CD4-positive, alpha-beta T cell treated with Interleukin-4 for 1 hour (primary cell): Measurements from ENCODE around the gene HCRT.
"Not testable (repeated sequence)": the region's sequence is repeated elsewhere in the genome, so short reads cannot be mapped to it uniquely, and the experiment has no call there.

ENCODE experiments used
- DNase-seq, 2 donors: peaks; one replicate each; pipeline ENCODE4 v3.0.0-alpha.2; 2020 to 2022

The HCRT gene

GRCh38 chr17:42184713-42185620, at the start of gene HCRT:
TSS of gene HCRT (minus strand) at chr17:42185452. CDS start at chr17:42185365, 87 bp downstream.
- no peak for DNase-seq

GRCh38 chr17:42233994-42234393, 48.7 kb upstream of the HCRT start:
- no peak for DNase-seq

- no peak for DNase-seq
Measured at GRCh38 chr17:42233156-42233555, 47.9 kb upstream of the HCRT start.

DNA sequence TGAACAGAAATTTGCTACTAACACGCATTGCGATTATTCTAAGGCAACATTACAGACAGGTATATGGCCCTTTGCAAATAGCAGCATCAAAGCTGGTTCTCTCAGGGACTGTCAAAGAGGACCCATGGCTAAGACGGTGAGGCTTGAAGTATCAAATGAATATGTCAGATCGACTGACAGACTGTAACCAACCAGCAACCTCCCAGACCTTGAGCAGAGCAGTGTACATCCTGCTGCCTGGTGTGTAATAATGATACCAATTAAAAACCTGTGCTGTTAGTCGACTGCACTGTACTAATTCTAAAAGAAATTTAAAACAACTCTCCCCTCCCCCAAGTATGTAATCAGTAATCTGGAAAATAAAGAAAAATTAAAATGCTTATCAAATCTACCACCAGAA, 45.0 kb upstream of the HCRT start:
- DNase-seq: no peak

DNA sequence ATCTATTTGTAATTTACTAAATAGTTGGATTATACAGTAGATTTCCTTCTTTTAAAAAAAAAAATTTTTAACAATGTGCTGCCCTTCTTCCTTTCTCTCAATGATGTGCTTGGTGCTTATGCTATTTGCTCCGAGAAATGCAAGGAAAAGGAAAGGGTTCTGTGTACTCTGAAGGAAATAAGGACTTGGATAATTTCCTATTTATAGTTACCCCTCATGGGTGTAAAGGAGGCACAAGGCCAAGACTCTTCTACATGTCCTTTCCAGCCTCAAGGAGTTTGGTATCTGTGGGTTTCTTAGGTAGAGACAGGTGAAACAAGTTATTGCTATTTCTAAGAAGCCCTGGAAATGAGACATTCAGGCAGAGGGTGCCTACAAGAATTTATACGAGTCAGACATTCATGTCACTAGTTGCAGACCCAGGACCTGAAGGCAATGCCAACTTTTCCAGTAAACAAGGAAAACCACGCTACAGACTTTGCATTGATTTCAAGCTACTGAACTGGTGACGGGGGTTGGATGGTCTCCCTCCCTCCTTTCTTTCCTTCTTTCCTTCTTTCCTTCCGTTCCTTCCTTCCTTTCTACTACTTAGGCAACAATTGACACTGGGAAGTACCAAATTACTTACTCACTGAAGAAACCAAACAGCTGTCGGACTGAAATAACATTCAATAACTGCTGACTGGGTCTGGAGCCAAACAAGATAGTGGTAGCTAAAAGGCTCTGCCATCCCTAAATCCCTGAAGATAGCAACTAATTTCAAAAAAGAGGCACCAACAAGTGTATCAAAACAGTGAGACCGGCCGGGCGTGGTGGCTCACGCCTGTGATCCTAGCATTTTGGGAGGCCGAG, 42.8 kb upstream of the HCRT start:
- no peak for DNase-seq

- DNase-seq: no peak
Measured at GRCh38 chr17:42225646-42226045, 40.4 kb upstream of the HCRT start.

DNA sequence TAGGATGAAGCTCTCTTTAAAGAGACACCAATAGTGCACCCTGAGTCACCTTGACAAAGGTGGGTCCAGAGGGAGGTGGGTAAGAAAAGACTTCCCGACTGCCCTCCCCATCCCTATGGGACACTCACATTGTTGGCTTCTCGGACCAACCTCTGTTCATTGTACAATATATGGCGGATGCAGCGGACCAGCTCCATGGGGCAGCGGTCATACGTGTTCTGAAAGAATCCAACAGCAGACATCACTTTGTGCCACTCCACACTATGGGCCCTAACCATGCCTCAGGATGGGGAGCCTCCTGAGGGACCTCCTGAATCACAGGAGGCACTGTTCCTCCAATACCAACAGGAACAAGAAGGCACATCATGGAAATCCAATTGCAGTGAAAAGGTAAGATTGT, 39.4 kb upstream of the HCRT start:
- DNase-seq: no peak

- peak; percentile 68 to 71 for DNase-seq
Measured at GRCh38 chr17:42221886-42222745, 36.9 kb upstream of the HCRT start.

- DNase-seq: not testable (repeated sequence)
Measured at GRCh38 chr17:42219280-42219679, 34.0 kb upstream of the HCRT start.

DNA sequence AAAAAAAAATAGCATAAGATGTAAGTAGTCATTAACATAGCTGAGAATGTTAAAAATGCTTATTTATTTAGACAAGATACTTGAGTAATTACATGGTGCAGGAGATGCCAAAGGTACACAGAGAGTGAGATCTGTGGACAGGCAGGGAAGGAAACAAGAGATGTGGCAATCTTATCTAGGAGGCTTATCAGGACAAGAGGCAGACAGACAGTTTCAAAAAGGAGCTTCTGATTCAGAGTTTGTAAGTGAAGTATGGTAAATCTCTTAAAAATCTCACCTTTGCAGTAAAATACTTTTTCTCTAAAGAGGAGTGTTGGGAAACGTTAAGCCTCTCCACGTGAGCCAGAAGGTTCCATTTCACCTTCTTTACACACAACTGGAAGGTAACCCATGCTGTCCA, 28.9 kb upstream of the HCRT start:
- DNase-seq: no peak

GRCh38 chr17:42212382-42212781, 27.1 kb upstream of the HCRT start:
- no peak for DNase-seq

GRCh38 chr17:42211921-42212341, 26.7 kb upstream of the HCRT start:
- DNase-seq: not testable (repeated sequence)

DNA sequence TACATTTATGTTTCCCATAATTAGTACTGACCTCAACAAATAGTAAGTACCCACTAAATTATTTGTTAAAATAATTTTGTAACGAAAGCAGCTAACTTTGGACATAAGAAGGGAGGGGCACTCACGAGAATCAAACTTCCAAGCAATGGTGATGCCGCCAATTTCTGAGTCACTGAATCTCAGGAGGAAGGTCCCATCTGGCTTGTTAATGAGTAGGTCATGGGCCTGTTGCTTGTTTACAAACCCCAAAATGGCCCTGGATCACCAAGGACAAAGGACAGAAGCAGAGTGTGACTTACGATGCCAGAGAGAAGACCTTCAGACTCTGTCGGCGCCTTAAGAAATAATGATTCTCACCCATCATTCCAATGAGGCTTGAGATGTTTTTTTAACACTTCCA, 24.8 kb upstream of the HCRT start:
- no peak for DNase-seq

GRCh38 chr17:42206153-42206612, 20.9 kb upstream of the HCRT start:
- not testable (repeated sequence) for DNase-seq

DNA sequence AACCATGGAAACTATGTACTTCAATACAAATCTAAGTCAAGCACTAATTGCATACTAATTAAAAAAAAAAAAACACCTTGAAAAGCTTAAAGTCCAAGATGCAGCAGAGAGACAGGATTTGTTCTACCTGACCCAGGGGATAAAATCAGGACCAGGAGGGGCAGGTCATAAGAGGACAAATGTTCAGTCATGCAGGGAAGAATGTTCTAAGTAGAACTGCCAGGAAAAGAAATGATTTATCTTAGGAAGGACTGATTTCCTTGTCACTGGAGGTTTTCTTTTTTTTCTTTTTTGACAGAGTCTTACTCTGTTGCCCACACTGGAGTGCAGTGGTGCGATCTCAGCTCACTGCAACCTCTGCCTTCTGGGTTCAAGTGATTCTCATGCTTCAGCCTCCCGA, 18.1 kb upstream of the HCRT start:
- no peak for DNase-seq

DNA sequence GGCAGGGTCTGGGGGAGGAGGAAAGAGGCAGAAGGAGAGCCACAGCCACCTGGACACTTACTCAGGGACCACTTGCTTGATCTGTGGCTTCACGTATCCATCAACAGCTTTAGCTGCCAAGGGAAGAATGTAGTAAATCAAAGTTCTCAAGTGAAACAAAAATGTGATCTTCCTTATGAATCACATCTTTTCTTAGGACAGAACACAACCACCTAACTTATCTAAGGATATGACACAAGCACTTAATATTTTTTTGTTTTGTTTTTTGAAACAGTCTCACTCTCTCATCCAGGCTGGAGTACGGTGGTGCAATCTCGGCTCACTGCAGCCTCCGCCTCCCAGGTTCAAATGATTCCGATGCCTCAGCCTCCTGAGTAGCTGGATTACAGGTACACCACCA, 17.4 kb upstream of the HCRT start:
- no peak for DNase-seq

DNA sequence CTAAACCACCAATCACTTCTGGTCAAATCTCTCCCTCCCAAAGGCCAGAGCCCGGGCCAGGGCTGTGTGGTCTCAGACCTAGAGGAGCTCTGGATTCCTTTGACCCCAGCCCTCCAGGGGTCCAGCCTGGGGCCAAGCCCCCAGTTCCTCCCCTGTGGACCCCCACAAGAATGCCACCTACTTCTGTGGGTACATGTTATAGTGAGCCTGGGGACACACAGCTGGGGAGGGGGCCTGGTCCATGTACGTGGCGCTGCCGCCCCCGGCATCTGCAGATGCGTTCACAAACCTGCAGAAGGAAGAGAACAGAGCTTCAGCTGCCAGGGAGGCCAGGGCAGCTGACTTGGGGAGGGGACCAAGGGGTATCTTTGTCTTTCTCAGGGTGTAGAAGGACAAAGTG, 16.9 kb upstream of the HCRT start:
- no peak for DNase-seq

DNA sequence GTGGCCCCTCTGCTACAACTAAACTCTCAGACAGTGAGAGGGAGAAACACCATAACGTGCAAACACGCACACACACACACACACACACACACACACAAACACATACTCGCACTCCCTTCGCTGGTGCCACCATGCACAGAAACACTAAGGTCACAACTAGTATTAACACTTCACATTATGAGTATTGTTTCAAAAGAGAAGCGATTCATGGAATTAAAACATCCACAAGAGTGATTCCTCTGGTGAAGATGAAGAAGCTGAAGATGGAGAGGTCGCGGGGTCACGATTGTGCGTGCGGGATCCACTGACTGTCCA, 16.2 kb upstream of the HCRT start:
- DNase-seq: no peak

DNA sequence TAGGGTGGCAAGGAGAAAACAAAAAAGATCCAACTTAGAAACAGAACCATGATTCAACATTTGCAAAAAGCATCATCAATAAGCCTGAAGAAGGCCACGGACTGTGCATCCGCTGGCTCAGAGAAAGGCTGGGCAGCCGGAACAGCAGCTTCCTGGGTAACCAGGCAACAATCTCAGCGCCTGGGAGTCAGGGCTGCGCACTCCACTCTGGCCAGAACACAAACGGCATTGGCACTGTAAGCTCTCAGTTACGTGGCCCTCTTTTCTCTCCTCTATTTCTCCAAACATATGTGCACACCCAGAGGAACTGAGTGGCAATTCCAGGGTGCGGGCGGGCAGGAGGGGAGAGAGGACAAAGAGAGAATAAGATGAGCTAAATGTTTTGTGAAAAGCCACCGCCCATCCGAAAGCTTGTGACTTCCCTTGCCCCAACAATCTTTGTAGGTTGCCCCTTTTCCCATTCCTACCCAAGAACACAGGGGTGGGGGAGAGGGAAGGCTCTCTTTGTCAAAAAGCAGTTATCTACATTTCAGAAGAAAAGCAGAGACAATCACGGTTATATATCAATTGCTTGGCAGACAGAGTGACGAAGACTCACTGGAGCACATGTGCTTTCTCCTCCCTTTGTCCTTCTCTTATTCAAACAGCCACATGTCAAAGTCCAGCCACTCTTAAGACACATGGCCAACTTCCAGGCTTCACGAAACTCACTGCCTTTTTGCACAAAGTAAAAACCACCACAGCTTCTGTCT, 15.6 kb upstream of the HCRT start:
- no peak for DNase-seq

DNA sequence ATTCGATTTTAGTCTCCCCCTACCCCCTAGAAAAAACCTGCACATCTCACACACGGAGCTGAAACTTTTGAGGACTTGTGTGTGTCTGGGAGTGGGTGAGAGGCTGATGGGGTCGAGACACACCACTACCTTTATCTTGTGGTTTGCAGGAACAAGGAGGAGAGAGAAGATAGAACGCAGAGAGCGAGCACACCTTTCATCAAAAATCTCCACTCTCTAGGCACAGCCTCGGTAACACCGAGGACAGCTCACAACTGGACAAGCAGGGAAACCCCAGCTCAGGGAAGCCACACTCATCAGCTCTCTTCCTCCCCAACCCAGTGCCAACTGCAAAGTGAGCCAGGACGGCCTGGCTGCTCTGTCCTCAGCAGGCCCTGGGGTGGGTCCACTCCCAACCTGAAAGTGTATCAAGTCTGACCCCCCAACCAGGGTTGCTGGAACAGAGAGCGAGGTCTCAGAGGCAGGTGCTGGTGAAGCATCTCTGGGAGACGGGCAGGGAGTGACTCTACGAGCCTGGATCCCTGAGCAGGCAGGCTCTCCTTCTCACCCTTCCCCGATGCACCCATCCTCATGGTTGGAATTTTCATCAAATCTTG, 14.3 kb upstream of the HCRT start:
- DNase-seq: no peak

DNA sequence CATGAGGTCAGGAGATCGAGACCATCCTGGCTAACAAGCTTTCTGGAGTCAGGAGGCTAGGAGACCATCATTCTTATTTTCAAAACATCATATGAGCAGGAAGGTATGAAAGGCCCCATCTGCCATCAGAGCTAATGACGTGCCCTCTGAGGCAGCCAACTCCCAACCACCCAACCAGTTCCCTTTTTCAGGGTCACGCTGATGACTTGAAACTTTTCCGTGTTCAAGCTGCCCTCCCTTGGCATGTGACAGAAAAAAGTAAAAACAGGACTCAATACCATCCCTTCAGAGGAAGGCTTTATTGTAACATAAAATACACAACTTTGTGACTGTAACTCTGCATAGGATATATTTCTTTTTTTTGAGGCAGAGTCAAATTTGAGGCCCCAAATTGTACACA, 13.6 kb upstream of the HCRT start:
- peak in 1 of 2 donors; percentile 69 for DNase-seq
